Fibroblast of lung (primary cell): ENCODE measurements around the gene WNT7A. TPM values are rescaled to one million over a fixed set of nuclear protein-coding genes. Genes with fewer than 3 reads are reported as not detected.

Source experiments
- DNase-seq, 2 donors: peaks; one replicate each; pipeline versions ENCODE4 v3.0.0 to v3.0.0-alpha.2; 2010; ENCODE audit warnings: low read depth in 2 of 2
- H2AFZ ChIP-seq: 2 replicates; pipeline ENCODE4 v1.5.1; 2012; ENCODE audit warnings: low read length, control low read depth, inconsistent platforms
- H3K27ac ChIP-seq: 2 replicates; pipeline ENCODE4 v1.5.1; 2011; ENCODE audit warnings: low read length, control low read depth; ENCODE audit not compliant: insufficient read depth
- H3K27me3 ChIP-seq: 2 replicates; pipeline ENCODE4 v1.5.1; 2011; ENCODE audit warnings: mild to moderate bottlenecking, low read length; ENCODE audit not compliant: control insufficient read depth, insufficient read depth
- H3K36me3 ChIP-seq: 2 replicates; pipeline ENCODE4 v1.5.1; 2011; ENCODE audit warnings: low read length; ENCODE audit not compliant: control insufficient read depth, insufficient read depth
- H3K4me1 ChIP-seq: 2 replicates; pipeline ENCODE4 v1.5.1; 2011; ENCODE audit warnings: low read length; ENCODE audit not compliant: control insufficient read depth, insufficient read depth; ENCODE audit errors: extremely low read depth
- H3K4me2 ChIP-seq: 2 replicates; pipeline ENCODE4 v1.5.1; 2011; ENCODE audit warnings: low read length, control low read depth; ENCODE audit not compliant: insufficient read depth; ENCODE audit errors: extremely low read depth
- H3K4me3 ChIP-seq, 4 experiments: fragments of 200-600 bp in 1 of 4; sonication (generic) in 1 of 4; replicated peaks in 1 of 4; 2 replicates each; pipeline ENCODE4 v1.5.1; 2011 to 2016; ENCODE audit warnings: low read length in 4 of 4, low read depth in 3 of 4, mild to moderate bottlenecking in 3 of 4, control low read depth in 2 of 4, inconsistent platforms in 1 of 4, mixed read lengths in 1 of 4; ENCODE audit not compliant: insufficient read depth in 1 of 4; ENCODE audit errors: control extremely low read depth in 1 of 4
- H3K79me2 ChIP-seq: 2 replicates; pipeline ENCODE4 v1.5.1; 2012; ENCODE audit warnings: mild to moderate bottlenecking, low read length, inconsistent platforms; ENCODE audit not compliant: control insufficient read depth, insufficient read depth
- H3K9ac ChIP-seq: 2 replicates; pipeline ENCODE4 v1.5.1; 2011; ENCODE audit warnings: mild to moderate bottlenecking, low read length, control low read depth; ENCODE audit not compliant: insufficient read depth
- H3K9me3 ChIP-seq: 2 replicates; pipeline ENCODE4 v1.5.1; 2012; ENCODE audit warnings: low read depth, low read length; ENCODE audit not compliant: control insufficient read depth, insufficient read depth
- H4K20me1 ChIP-seq: 2 replicates; pipeline ENCODE4 v1.5.1; 2011; ENCODE audit warnings: low read length; ENCODE audit not compliant: control insufficient read depth, insufficient read depth; ENCODE audit errors: extremely low read depth
- CTCF ChIP-seq, 2 donors: IDR thresholded peaks in 1 of 2; conservative IDR thresholded peaks in 1 of 2; 1 replicate in 1 of 2; 2 replicates in 1 of 2; pipeline ENCODE4 v1.5.1; 2011 to 2012; ENCODE audit warnings: low read length in 2 of 2, control low read depth in 1 of 2, inconsistent platforms in 1 of 2, low read depth in 1 of 2, mild to moderate bottlenecking in 1 of 2
- EZH2 ChIP-seq: IDR thresholded peaks from 2 replicates; pipeline ENCODE4 v1.5.1; 2012; ENCODE audit warnings: low read length, control low read depth, mild to moderate bottlenecking; ENCODE audit errors: missing control alignments
- polyA plus RNA-seq, 2 donors: library from polyadenylated mRNA; depleted of rRNA in 1 of 2; stranded (reverse) in 1 of 2; unstranded in 1 of 2; fragments of >200 nt; gene quantifications; 2 replicates each; pipeline ENCODE4 v1.2.1, GENCODE V29; 2011 to 2012; ENCODE audit warnings: missing spikeins in 1 of 2
- total RNA-seq: library from RNA; depleted of rRNA; stranded (reverse); fragments of >200 nt; gene quantifications from 2 replicates; pipeline ENCODE4 v1.2.1, GENCODE V29; 2014

Gene WNT7A
- total and polyA plus RNA-seq, 2 donors (not counting 1 experiment from before 2014, with no cell fraction given), result not detected

- Histone ChIP-seq H3K79me2 (no peaks in the 10 kb centered on the region), H3K27me3 (no peaks in the 10 kb centered on the region), H4K20me1 (no peaks in the 10 kb centered on the region), H3K4me3 (no peak overlapping the region), H3K27ac (no peak overlapping the region), H3K9ac (no peak overlapping the region), H3K36me3 (no peaks in the 10 kb centered on the region), H3K9me3 (no peaks in the 10 kb centered on the region), H2AFZ (no peak overlapping the region), H3K4me1 (no peaks in the 10 kb centered on the region), H3K4me2 (no peak overlapping the region)
- TF ChIP-seq EZH2 (no peak), CTCF (conservative IDR thresholded peaks at IDR 0.05 in 1 of 2, IDR thresholded peaks at IDR 0.05 in 1 of 2; ENCODE audit: low read depth in 1 of 2, low read length in 2 of 2) (no peak)
- DNase-seq, result no peak
These were observed 28.6 kb downstream of the WNT7A start for GRCh38 chr3:13851091-13851849.

GRCh38 chr3:13850161-13850945, 29.5 kb downstream of the WNT7A start:
- H3K9me3 ChIP-seq, result no peaks in the 10 kb centered on the region
- no peaks in the 10 kb centered on the region for H3K36me3 ChIP-seq
- TF ChIP-seq CTCF (conservative IDR thresholded peaks at IDR 0.05 in 1 of 2, IDR thresholded peaks at IDR 0.05 in 1 of 2; ENCODE audit: low read depth in 1 of 2, low read length in 2 of 2) (no peak), EZH2 (no peak)
- no peaks in the 10 kb centered on the region for H4K20me1 ChIP-seq
- DNase-seq, result peak in 1 of 2 donors; percentile 36
- no peak overlapping the region for H3K4me2 ChIP-seq
- H3K27me3 ChIP-seq, result no peaks in the 10 kb centered on the region
- no peaks in the 10 kb centered on the region for H3K4me1 ChIP-seq
- no peaks in the 10 kb centered on the region for H3K79me2 ChIP-seq
- no peak overlapping the region for H3K4me3 ChIP-seq
- no peak overlapping the region for H3K9ac ChIP-seq
- H2AFZ ChIP-seq, result no peak overlapping the region
- H3K27ac ChIP-seq, result no peak overlapping the region

GRCh38 chr3:13849018-13849417, 30.9 kb downstream of the WNT7A start:
- Histone ChIP-seq H3K27me3 (no peaks in the 10 kb centered on the region), H4K20me1 (no peaks in the 10 kb centered on the region), H2AFZ (no peak overlapping the region), H3K9ac (no peak overlapping the region), H3K9me3 (no peaks in the 10 kb centered on the region), H3K4me1 (no peaks in the 10 kb centered on the region), H3K79me2 (no peaks in the 10 kb centered on the region), H3K4me3 (no peak overlapping the region), H3K36me3 (no peaks in the 10 kb centered on the region), H3K4me2 (no peak overlapping the region), H3K27ac (no peak overlapping the region)
- no peak for DNase-seq
- TF ChIP-seq CTCF (conservative IDR thresholded peaks at IDR 0.05 in 1 of 2, IDR thresholded peaks at IDR 0.05 in 1 of 2; ENCODE audit: low read depth in 1 of 2, low read length in 2 of 2), result no peak
- TF ChIP-seq EZH2, result no peak
